Measurements from ENCODE around the gene ARF4.

Gene ARF4

GRCh38 chr3:57587905-57588304 is 9.2 kb downstream of the ARF4 start:
- POLR2A ChIA-PET, result no interaction called here
- TF ChIP-seq CTCF (IDR thresholded peaks at IDR 0.05; ENCODE audit: insufficient read depth, low read length, missing control alignments), result no peak
- no peak for DNase-seq (ENCODE audit: low read depth, low spot score)
- CTCF ChIA-PET, result no interaction called here
- H3K4me3 ChIP-seq (ENCODE audit: low read depth, low read length), result no peak overlapping the region

DNA sequence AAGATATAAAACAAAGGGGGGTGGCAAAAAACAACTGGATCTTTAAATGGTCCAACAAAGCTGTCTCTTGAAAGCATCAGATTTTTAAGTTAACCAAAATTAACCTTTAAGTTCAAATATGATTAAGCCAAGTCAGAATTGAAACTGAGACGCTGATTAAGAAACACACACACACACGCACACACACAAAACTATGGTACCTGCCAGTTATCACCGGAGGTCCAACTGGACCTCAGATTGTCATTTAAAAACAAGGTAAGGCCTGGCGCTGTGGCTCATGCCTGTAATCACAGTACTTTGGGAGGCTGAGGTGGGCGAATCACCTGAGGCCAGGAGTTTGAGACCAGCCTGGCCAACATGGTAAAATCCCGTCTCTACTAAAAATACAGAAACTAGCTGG is 10.4 kb downstream of the ARF4 start:
- no peak for DNase-seq (ENCODE audit: low read depth, low spot score)
- H3K4me3 ChIP-seq (ENCODE audit: low read depth, low read length), result no peak overlapping the region
- ChIA-PET CTCF (interaction anchor here (0.9 to 1.4 kb wide), 2 partner anchors 10 to 266 kb away, joined by 4 read pairs; no protein-coding TSS in a partner anchor), POLR2A (interaction anchor here (1.3 kb wide), 1 partner anchor 11 kb away, joined by 4 read pairs; the partner anchor contains the start of gene ARF4)
- TF ChIP-seq CTCF (IDR thresholded peaks at IDR 0.05; ENCODE audit: insufficient read depth, low read length, missing control alignments), result no peak

- ChIA-PET CTCF (no interaction called here), POLR2A (interaction anchor here (0.8 kb wide), 1 partner anchor 14 kb away, joined by 3 read pairs; the partner anchor contains the start of gene ARF4)
- no peak overlapping the region for H3K4me3 ChIP-seq (ENCODE audit: low read depth, low read length)
- TF ChIP-seq CTCF (IDR thresholded peaks at IDR 0.05; ENCODE audit: insufficient read depth, low read length, missing control alignments), result no peak
- no peak for DNase-seq (ENCODE audit: low read depth, low spot score)
Observed at GRCh38 chr3:57583544-57583943, 13.6 kb downstream of the ARF4 start.

DNA sequence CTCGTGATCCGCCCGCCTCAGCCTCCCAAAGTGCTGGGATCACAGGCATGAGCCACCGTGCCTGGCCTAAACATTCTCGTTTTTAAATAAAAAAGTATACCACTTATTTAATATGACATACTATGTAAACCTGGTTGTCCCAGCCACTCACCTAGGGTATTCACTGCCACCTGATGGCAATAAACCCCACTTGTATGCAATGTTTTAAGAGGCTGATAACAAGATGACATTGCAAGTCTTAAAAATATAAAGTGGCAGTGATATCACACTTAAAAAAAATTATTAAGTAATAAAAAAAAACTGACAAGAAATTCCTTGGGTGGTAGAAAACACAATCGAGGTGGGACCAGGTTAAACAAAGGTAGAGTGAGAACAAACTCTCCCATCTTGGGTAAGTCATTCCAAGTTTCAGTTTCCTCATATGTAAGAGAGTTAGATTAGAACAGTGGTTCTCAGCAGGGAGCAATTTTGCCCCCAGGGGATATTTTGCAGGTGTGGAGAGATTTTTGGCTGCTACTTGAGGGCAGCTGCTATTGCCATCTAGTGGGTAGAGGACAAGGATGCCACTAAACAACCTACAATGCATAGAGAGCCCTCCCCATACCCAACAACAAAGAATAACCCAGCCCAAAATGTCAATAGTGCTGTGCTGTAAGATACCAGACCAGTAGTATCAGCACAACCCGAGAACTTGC is 14.5 kb downstream of the ARF4 start:
- CTCF ChIA-PET, result no interaction called here
- no peak for TF ChIP-seq CTCF (IDR thresholded peaks at IDR 0.05; ENCODE audit: insufficient read depth, low read length, missing control alignments)
- POLR2A ChIA-PET, result interaction anchor here (0.8 kb wide), 1 partner anchor 15 kb away, joined by 3 read pairs; the partner anchor contains the start of gene ARF4
- no peak for DNase-seq (ENCODE audit: low read depth, low spot score)
- no peak overlapping the region for H3K4me3 ChIP-seq (ENCODE audit: low read depth, low read length)

DNA sequence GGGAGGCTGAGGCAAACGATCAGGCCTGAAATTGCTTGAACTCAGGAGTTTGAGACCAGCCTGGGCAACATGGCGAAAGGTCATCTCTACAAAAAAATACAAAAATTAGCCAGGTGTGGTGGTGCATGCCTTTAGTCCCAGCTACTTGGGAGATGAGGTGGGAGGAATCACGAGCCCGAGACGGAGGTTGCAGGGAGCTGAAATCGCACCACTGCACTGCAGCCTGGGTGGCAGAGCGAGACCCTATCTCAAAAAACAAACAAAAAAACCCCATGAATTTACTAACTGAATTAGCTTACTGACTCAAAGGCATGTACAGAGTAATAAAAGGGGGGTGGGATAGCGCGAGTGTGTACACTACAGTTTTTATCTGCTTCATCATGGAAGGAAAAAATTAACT is 19.3 kb downstream of the ARF4 start:
- TF ChIP-seq CTCF (IDR thresholded peaks at IDR 0.05; ENCODE audit: insufficient read depth, low read length, missing control alignments), result no peak
- ChIA-PET CTCF (interaction anchor here (0.6 to 1.5 kb wide), 6 partner anchors 14 to 276 kb away, joined by 3 to 5 read pairs (median 3); no protein-coding TSS in a partner anchor), POLR2A (interaction anchor here (0.6 kb wide), 1 partner anchor 22 kb away, joined by 3 read pairs; the partner anchor contains the start of gene PDE12)
- DNase-seq (ENCODE audit: low read depth, low spot score), result no peak
- no peak overlapping the region for H3K4me3 ChIP-seq (ENCODE audit: low read depth, low read length)

- ChIA-PET CTCF (no interaction called here), POLR2A (interaction anchor here (0.6 kb wide), 1 partner anchor 13 kb away, joined by 3 read pairs; no protein-coding TSS in a partner anchor)
- no peak for TF ChIP-seq CTCF (IDR thresholded peaks at IDR 0.05; ENCODE audit: insufficient read depth, low read length, missing control alignments)
- DNase-seq (ENCODE audit: low read depth, low spot score), result no peak
- no peak overlapping the region for H3K4me3 ChIP-seq (ENCODE audit: low read depth, low read length)
Observed at GRCh38 chr3:57575966-57576626, 21.0 kb downstream of the ARF4 start.
